Measurements from ENCODE around the gene TREM1.
"Not testable (repeated sequence)": the region's sequence is repeated elsewhere in the genome, so short reads cannot be mapped to it uniquely, and the experiment has no call there.

The TREM1 gene

GRCh38 chr6:41257369-41258195 is 28.9 kb downstream of the TREM1 start:
- DNase-seq = no peak

- no peak for DNase-seq
These were observed 30.1 kb downstream of the TREM1 start for GRCh38 chr6:41256383-41256782.

- no peak for DNase-seq
These were observed 30.7 kb downstream of the TREM1 start for GRCh38 chr6:41255638-41256246.

GRCh38 chr6:41255110-41255509 is 31.4 kb downstream of the TREM1 start:
- DNase-seq = no peak

GRCh38 chr6:41252401-41253169 is 33.9 kb downstream of the TREM1 start:
- no peak for DNase-seq

GRCh38 chr6:41247882-41248705 is 38.4 kb downstream of the TREM1 start:
- DNase-seq = no peak

- DNase-seq = no peak
These were observed 39.1 kb downstream of the TREM1 start for GRCh38 chr6:41247288-41247865.

- DNase-seq = not testable (repeated sequence)
These were observed 40.0 kb downstream of the TREM1 start for GRCh38 chr6:41246529-41246928.

GRCh38 chr6:41239467-41240159 is 46.9 kb downstream of the TREM1 start:
- DNase-seq = no peak

- no peak for DNase-seq
These were observed 49.4 kb downstream of the TREM1 start for GRCh38 chr6:41237128-41237527.

GRCh38 chr6:41236276-41236675 is 50.2 kb downstream of the TREM1 start:
- DNase-seq = no peak

- no peak for DNase-seq
These were observed 53.8 kb downstream of the TREM1 start for GRCh38 chr6:41232667-41233066.

- DNase-seq = no peak
These were observed 55.2 kb downstream of the TREM1 start for GRCh38 chr6:41231246-41231645.

- no peak for DNase-seq
These were observed 56.8 kb downstream of the TREM1 start for GRCh38 chr6:41229721-41230120.

- no peak for DNase-seq
These were observed 57.9 kb downstream of the TREM1 start for GRCh38 chr6:41228616-41229015.

GRCh38 chr6:41228096-41228495 is 58.4 kb downstream of the TREM1 start, which contains the start of gene TREML4:
TSS of gene TREML4 (plus strand) at chr6:41228349. CDS start at chr6:41228428, 79 bp downstream.
- DNase-seq = no peak

GRCh38 chr6:41226752-41227151 is 59.7 kb downstream of the TREM1 start:
- DNase-seq = no peak

- DNase-seq = no peak
These were observed 61.7 kb downstream of the TREM1 start for GRCh38 chr6:41224800-41225199.

Measured in central memory CD4-positive, alpha-beta T cell (primary cell).